Lower leg skin (tissue), 3 donors: ENCODE results near the gene KRT75.

Experiments used
- POLR2A ChIP-seq, 2 donors: fragments of 450-650 bp; IDR thresholded peaks; one replicate each; pipeline ENCODE4 v1.6.1; 2016 to 2017; ENCODE audit warnings: antibody characterized with exemption in 2 of 2, mild to moderate bottlenecking in 1 of 2, moderate library complexity in 1 of 2
- TF ChIP-seq, protein P1 (sequence below), 3 donors: fragments of 450-650 bp; IDR thresholded peaks; one replicate each; pipeline ENCODE4 v1.5.1; 2016; ENCODE audit warnings: antibody characterized with exemption in 3 of 3, mild to moderate bottlenecking in 3 of 3, moderate library complexity in 2 of 3

DNA sequence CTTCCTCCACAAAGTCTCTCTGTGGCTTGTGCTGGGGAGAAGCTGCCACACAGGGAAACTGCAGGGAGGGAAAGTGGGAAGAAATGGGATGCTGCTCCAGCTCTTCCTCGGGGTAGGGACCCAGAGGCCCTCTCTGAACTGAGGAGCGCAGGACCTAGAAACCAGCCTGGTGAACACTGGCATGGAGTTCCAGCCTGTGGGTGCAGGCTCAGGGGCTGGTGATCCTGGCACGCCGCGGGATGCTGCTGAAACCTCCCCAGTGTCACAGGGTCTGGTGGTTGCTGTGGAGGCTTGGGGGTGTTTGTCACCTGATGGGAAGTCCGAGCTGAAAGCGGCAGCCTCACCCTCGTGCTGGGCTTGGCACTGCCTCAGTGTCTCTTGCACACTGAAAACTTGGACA lies 5.2 kb upstream of the KRT75 start:
- TF ChIP-seq, protein P1, sequence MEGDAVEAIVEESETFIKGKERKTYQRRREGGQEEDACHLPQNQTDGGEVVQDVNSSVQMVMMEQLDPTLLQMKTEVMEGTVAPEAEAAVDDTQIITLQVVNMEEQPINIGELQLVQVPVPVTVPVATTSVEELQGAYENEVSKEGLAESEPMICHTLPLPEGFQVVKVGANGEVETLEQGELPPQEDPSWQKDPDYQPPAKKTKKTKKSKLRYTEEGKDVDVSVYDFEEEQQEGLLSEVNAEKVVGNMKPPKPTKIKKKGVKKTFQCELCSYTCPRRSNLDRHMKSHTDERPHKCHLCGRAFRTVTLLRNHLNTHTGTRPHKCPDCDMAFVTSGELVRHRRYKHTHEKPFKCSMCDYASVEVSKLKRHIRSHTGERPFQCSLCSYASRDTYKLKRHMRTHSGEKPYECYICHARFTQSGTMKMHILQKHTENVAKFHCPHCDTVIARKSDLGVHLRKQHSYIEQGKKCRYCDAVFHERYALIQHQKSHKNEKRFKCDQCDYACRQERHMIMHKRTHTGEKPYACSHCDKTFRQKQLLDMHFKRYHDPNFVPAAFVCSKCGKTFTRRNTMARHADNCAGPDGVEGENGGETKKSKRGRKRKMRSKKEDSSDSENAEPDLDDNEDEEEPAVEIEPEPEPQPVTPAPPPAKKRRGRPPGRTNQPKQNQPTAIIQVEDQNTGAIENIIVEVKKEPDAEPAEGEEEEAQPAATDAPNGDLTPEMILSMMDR (IDR thresholded peaks at IDR 0.05) = no peak
- TF ChIP-seq POLR2A (IDR thresholded peaks at IDR 0.05) = no peak
